GM12878 (cell line): ENCODE results near the gene AFAP1. TPM values are rescaled to one million over a fixed set of nuclear protein-coding genes. Genes with fewer than 3 reads are reported as not detected.

Experiments
- ATAC-seq: fragments of 200-7000 bp; cut with Tn5 transposase; 3 replicates; pipeline ENCODE4 v1.9.1; 2020; ENCODE audit warnings: mild to moderate bottlenecking, moderate library complexity
- BruUV-seq: library from RNA; stranded (reverse); fragments of 400-500 nt; replicated peaks from 2 replicates; lab custom pipeline; 2021; lab: Mats Ljungman, UMichigan
- CTCF ChIA-PET: fragments of 300-600 bp; sonication (Branson Sonifier 250); formaldehyde crosslinking; extraction: SDS; loops from one replicate; lab custom pipeline; 2021; ENCODE audit warnings: inconsistent platforms; lab: Yijun Ruan, JAX
- POLR2A ChIA-PET: fragments of 350-600 bp; formaldehyde crosslinking; extraction: SDS; loops from one replicate; lab custom pipeline; 2021; ENCODE audit warnings: inconsistent platforms; lab: Charles Lee
- RAD21 ChIA-PET: fragments of 300-600 bp; sonication (Branson Sonifier 250); formaldehyde crosslinking; loops from one replicate; lab custom pipeline; 2023; ENCODE audit warnings: antibody characterized with exemption; ENCODE audit not compliant: unreplicated experiment; lab: Charles Lee
- SMC1A ChIA-PET: fragments of 300-600 bp; sonication (Branson Sonifier 250); formaldehyde crosslinking; loops from one replicate; lab custom pipeline; 2023; ENCODE audit not compliant: unreplicated experiment, uncharacterized antibody; lab: Charles Lee
- DNase-seq: peaks from one replicate; pipeline ENCODE4 v3.0.0-alpha.2; 2011; ENCODE audit warnings: low read depth, low spot score
- FAIRE-seq: peaks from 3 replicates; lab custom pipeline; 2011; peaks lifted over from hg19 to GRCh38; lab: Jason Lieb, UNC
- H2AFZ ChIP-seq: 2 replicates; pipeline ENCODE4 v1.6.0; 2011; ENCODE audit warnings: low read depth, low read length, control low read depth; ENCODE audit not compliant: control insufficient read depth
- H3K27ac ChIP-seq: 2 replicates; pipeline ENCODE4 v1.5.1; 2011; ENCODE audit warnings: control low read depth; ENCODE audit not compliant: control insufficient read depth, insufficient read depth
- H3K27me3 ChIP-seq, 2 experiments: replicated peaks in 1 of 2; 2 replicates each; pipeline versions ENCODE4 v1.6.0 to v1.6.1; 2011; ENCODE audit warnings: low read length in 1 of 2; ENCODE audit not compliant: control insufficient read depth in 2 of 2, insufficient read depth in 2 of 2
- H3K36me3 ChIP-seq, 2 experiments: 2 replicates each; pipeline ENCODE4 v1.5.1; 2011; ENCODE audit warnings: low read length in 1 of 2; ENCODE audit not compliant: control insufficient read depth in 2 of 2, insufficient read depth in 2 of 2
- H3K4me1 ChIP-seq: 2 replicates; pipeline ENCODE4 v1.6.1; 2011; ENCODE audit warnings: mild to moderate bottlenecking, low read length, moderate library complexity, mixed read lengths; ENCODE audit not compliant: control insufficient read depth, insufficient read depth
- H3K4me2 ChIP-seq: 2 replicates; pipeline ENCODE4 v1.6.0; 2011; ENCODE audit warnings: control low read depth; ENCODE audit not compliant: control insufficient read depth, insufficient read depth
- H3K4me3 ChIP-seq: fragments of 200-600 bp; sonication (generic); 2 replicates; pipeline ENCODE4 v1.5.1; 2016
- H3K79me2 ChIP-seq: 2 replicates; pipeline ENCODE4 v1.6.0; 2011; ENCODE audit warnings: low read length; ENCODE audit not compliant: control insufficient read depth, insufficient read depth
- H3K9ac ChIP-seq: 2 replicates; pipeline ENCODE4 v1.8.0; 2011; ENCODE audit warnings: low read length, control low read depth, mixed read lengths; ENCODE audit not compliant: control insufficient read depth, insufficient read depth
- H3K9me3 ChIP-seq: replicated peaks from 3 replicates; pipeline ENCODE4 v1.5.1; 2011; ENCODE audit warnings: mild to moderate bottlenecking, low read length; ENCODE audit not compliant: control insufficient read depth, insufficient read depth
- H4K20me1 ChIP-seq: 2 replicates; pipeline ENCODE4 v1.6.0; 2011; ENCODE audit not compliant: control insufficient read depth, insufficient read depth
- CREM ChIP-seq: IDR thresholded peaks from 2 replicates; pipeline ENCODE4 v1.6.1; 2014; ENCODE audit warnings: antibody characterized with exemption, low read depth
- DPF2 ChIP-seq: fragments of 450-650 bp; IDR thresholded peaks from 2 replicates; pipeline ENCODE4 v1.6.1; 2017; ENCODE audit warnings: mild to moderate bottlenecking
- ESRRA ChIP-seq: IDR thresholded peaks from 2 replicates; pipeline ENCODE4 v1.6.1; 2012; ENCODE audit warnings: mild to moderate bottlenecking, low read length, improper control_type of control experiment
- FOS ChIP-seq: IDR thresholded peaks from 3 replicates; pipeline ENCODE4 v1.6.1; 2011; ENCODE audit warnings: borderline replicate concordance; ENCODE audit not compliant: insufficient read length; ENCODE audit errors: extremely low read depth
- JUND ChIP-seq: IDR thresholded peaks from 2 replicates; pipeline ENCODE4 v1.6.1; 2012; ENCODE audit warnings: low read depth, mild to moderate bottlenecking, low read length, improper control_type of control experiment, moderate library complexity
- MEF2B ChIP-seq: fragments of 450-650 bp; IDR thresholded peaks from 2 replicates; pipeline ENCODE4 v1.6.1; 2018; ENCODE audit warnings: mild to moderate bottlenecking, moderate library complexity; ENCODE audit not compliant: partially characterized antibody, poor library complexity, severe bottlenecking
- NFXL1 ChIP-seq: fragments of 450-650 bp; IDR thresholded peaks from 2 replicates; pipeline ENCODE4 v1.6.1; 2017; ENCODE audit warnings: antibody characterized with exemption, mild to moderate bottlenecking, borderline replicate concordance
- PAX5 ChIP-seq: IDR thresholded peaks from 2 replicates; pipeline ENCODE4 v1.6.1; 2011; ENCODE audit warnings: low read depth, low read length, borderline replicate concordance
- POLR2AphosphoS2 ChIP-seq: IDR thresholded peaks from 2 replicates; pipeline ENCODE4 v1.6.1; 2011; ENCODE audit warnings: low read depth, mild to moderate bottlenecking, low read length, improper control_type of control experiment, moderate library complexity
- RELA ChIP-seq: fragments of 450-650 bp; IDR thresholded peaks from 2 replicates; pipeline ENCODE4 v1.8.0; 2014; ENCODE audit warnings: borderline replicate concordance; ENCODE audit not compliant: partially characterized antibody
- SIN3A ChIP-seq: IDR thresholded peaks from 2 replicates; pipeline ENCODE4 v1.6.1; 2012; ENCODE audit warnings: low read depth, low read length, improper control_type of control experiment
- SMARCA5 ChIP-seq: fragments of 450-650 bp; IDR thresholded peaks from 2 replicates; pipeline ENCODE4 v1.6.1; 2017; ENCODE audit warnings: mild to moderate bottlenecking
- YY1 ChIP-seq: IDR thresholded peaks from 2 replicates; pipeline ENCODE4 v1.6.1; 2011; ENCODE audit warnings: low read depth, mild to moderate bottlenecking, low read length
- ZNF207 ChIP-seq: fragments of 450-650 bp; IDR thresholded peaks from 2 replicates; pipeline ENCODE4 v1.6.1; 2014; ENCODE audit warnings: antibody characterized with exemption, mild to moderate bottlenecking, borderline replicate concordance
- WGBS: methylation state at CpG from one replicate; pipeline ENCODE4 v1.1.6; 2016; ENCODE audit warnings: low lambda C conversion rate; ENCODE audit not compliant: insufficient replicate concordance, insufficient coverage; ENCODE audit errors: missing lambda C conversion rate; 5-methylcytosine and 5-hydroxymethylcytosine counted together
- in situ Hi-C: fragments of 300-500 bp; cut with MboI; formaldehyde crosslinking; loops from 9 replicates; pipeline ENCODE4 v1.14.3; 2018; ENCODE audit warnings: mixed read lengths
- intact Hi-C: fragments of 100-400 bp; cut with micrococcal nuclease; formaldehyde crosslinking; loops from one replicate; pipeline ENCODE4 v1.14.2; 2022; ENCODE audit not compliant: unreplicated experiment
- polyA plus RNA-seq, 11 experiments: library from polyadenylated mRNA; depleted of rRNA in 4 of 11; unstranded in 6 of 11; stranded (reverse) in 5 of 11; fragments of >200 nt; fragmentation: Nextera tagmentation in 4 of 11; fragmentation: Illumina TruSeq in 1 of 11; extraction: Ambion mirVana in 4 of 11; extraction: Trizol in 1 of 11; gene quantifications; 1 replicate in 1 of 11; 2 replicates in 10 of 11; pipeline versions ENCODE4 v1.2.1 to v1.2.3, GENCODE V29; 2011 to 2016; ENCODE audit warnings: inconsistent platforms in 2 of 11, missing spikeins in 2 of 11, low read depth in 1 of 11
- total RNA-seq, 4 experiments: library from RNA; depleted of rRNA in 3 of 4; stranded (reverse); fragments of >200 nt in 3 of 4; fragmentation: Illumina TruSeq in 1 of 4; extraction: Trizol in 1 of 4; gene quantifications; 2 replicates each; pipeline versions ENCODE4 v1.2.1 to v1.2.3, GENCODE V29; 2013 to 2021
- TF ChIP-seq, protein P1 (sequence below): fragments of 450-650 bp; IDR thresholded peaks from 2 replicates; pipeline ENCODE4 v1.6.1; 2017; ENCODE audit warnings: mild to moderate bottlenecking, moderate library complexity
- TF ChIP-seq, protein P2 (sequence below): fragments of 450-650 bp; formaldehyde crosslinking; IDR thresholded peaks from 2 replicates; pipeline ENCODE4 v1.4.0; 2020; ENCODE audit warnings: mild to moderate bottlenecking, moderate library complexity

AFAP1 gene
- total and polyA plus RNA-seq, 10 of the 15 experiments (the other 5 are each of a cell fraction or from before 2014, with no cell fraction given): 0.02 to 0.23 (median 0.09) TPM; not detected in 1

DNA sequence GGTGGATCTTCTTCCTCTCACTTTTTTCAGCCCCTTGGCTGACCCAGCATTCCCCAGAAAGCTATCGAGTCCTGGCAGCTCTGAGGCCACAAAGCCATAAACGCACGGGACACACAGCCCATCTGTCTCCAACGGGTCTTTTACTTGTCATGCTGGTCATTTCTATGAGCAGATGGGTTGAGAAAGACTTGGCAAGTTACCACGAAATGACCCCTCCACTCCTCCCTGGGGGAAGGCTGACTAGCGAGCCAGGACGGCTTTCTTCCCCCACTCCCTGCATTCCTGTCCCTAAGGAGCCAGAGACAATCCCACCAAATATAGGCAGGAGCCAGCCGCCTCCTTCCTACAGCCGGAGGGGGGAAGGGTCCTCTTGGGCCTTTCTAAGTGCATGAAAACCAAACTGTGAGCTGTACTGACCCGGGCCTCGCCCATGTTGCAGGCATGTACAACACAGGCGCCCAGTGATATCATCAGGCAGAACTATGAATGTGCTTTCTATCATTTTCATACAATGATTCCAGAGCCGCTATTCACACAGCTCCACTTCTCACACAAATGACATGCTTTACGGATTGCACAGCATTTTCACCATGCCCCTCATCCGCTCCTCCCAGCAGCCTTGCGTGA lies 28.6 kb downstream of the AFAP1 start (continued):
- TF ChIP-seq, protein P1, sequence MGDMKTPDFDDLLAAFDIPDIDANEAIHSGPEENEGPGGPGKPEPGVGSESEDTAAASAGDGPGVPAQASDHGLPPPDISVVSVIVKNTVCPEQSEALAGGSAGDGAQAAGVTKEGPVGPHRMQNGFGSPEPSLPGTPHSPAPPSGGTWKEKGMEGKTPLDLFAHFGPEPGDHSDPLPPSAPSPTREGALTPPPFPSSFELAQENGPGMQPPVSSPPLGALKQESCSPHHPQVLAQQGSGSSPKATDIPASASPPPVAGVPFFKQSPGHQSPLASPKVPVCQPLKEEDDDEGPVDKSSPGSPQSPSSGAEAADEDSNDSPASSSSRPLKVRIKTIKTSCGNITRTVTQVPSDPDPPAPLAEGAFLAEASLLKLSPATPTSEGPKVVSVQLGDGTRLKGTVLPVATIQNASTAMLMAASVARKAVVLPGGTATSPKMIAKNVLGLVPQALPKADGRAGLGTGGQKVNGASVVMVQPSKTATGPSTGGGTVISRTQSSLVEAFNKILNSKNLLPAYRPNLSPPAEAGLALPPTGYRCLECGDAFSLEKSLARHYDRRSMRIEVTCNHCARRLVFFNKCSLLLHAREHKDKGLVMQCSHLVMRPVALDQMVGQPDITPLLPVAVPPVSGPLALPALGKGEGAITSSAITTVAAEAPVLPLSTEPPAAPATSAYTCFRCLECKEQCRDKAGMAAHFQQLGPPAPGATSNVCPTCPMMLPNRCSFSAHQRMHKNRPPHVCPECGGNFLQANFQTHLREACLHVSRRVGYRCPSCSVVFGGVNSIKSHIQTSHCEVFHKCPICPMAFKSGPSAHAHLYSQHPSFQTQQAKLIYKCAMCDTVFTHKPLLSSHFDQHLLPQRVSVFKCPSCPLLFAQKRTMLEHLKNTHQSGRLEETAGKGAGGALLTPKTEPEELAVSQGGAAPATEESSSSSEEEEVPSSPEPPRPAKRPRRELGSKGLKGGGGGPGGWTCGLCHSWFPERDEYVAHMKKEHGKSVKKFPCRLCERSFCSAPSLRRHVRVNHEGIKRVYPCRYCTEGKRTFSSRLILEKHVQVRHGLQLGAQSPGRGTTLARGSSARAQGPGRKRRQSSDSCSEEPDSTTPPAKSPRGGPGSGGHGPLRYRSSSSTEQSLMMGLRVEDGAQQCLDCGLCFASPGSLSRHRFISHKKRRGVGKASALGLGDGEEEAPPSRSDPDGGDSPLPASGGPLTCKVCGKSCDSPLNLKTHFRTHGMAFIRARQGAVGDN: no peak
- TF ChIP-seq CREM (no peak), RELA (no peak), JUND (no peak), ZNF207 (no peak), YY1 (no peak)

DNA sequence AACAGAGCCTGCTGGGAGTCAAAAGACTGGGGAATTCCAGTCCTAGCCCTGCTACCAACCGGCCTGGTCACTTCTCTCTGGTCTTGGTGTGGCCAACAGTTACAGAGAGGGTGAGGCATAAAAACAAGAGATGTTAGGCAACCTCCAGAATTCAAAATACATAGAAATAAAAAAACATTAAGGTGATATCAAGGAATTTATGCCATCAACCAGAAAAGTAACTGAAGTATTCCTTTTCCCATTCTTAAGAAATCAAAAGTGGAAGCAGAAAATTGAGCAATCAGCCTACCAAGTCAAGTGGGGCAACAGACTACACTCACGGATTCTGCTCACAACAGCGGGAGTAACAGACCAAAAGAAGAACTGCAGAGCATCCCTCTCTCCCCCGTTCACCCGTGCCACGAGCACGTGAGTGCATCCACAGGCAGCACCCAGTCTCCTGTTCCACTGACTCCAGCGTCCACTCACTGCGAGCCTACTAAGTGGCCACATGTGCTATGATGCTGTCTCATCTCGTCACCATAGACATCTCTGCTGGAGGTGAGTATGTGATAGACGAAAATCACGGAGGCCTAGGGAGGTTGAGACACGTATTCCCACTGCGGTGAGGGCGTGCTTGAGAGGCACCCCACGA lies 29.3 kb downstream of the AFAP1 start:
- no peak overlapping the region for H2AFZ ChIP-seq
- no TSS peak for BruUV-seq
- ChIA-PET POLR2A (no interaction called here), CTCF (no interaction called here), SMC1A (no interaction called here), RAD21 (no interaction called here)
- H3K9me3 ChIP-seq: no peaks in the 10 kb centered on the region; the same call in 2 of the 3 replicates
- H3K4me1 ChIP-seq: no peaks in the 10 kb centered on the region; the same call in 1 of the 2 replicates
- DNase-seq (no peak), FAIRE-seq (no peak), ATAC-seq (no peak)
- in situ Hi-C loops: no loop called here
- H3K27ac ChIP-seq: no peak overlapping the region
- H3K79me2 ChIP-seq: no peaks in the 10 kb centered on the region
- WGBS: 38% methylated on average over 16 of the region's 16 CpGs
- H3K4me2 ChIP-seq: no peak overlapping the region
- peaks cover 0 to 5% of the 10 kb centered on the region in 2 experiments; a peak in 2 of 4 replicates for H3K27me3 ChIP-seq
- no peak overlapping the region for H3K4me3 ChIP-seq
- H3K36me3 ChIP-seq: no peaks in the 10 kb centered on the region
- H3K9ac ChIP-seq: no peak overlapping the region
- intact Hi-C loops: no loop called here
- H4K20me1 ChIP-seq: no peaks in the 10 kb centered on the region
- TF ChIP-seq DPF2 (no peak), ESRRA (no peak), FOS (no peak), MEF2B (no peak), SMARCA5 (no peak), PAX5 (no peak), NFXL1 (no peak), SIN3A (no peak), POLR2AphosphoS2 (no peak)
- TF ChIP-seq, protein P2, sequence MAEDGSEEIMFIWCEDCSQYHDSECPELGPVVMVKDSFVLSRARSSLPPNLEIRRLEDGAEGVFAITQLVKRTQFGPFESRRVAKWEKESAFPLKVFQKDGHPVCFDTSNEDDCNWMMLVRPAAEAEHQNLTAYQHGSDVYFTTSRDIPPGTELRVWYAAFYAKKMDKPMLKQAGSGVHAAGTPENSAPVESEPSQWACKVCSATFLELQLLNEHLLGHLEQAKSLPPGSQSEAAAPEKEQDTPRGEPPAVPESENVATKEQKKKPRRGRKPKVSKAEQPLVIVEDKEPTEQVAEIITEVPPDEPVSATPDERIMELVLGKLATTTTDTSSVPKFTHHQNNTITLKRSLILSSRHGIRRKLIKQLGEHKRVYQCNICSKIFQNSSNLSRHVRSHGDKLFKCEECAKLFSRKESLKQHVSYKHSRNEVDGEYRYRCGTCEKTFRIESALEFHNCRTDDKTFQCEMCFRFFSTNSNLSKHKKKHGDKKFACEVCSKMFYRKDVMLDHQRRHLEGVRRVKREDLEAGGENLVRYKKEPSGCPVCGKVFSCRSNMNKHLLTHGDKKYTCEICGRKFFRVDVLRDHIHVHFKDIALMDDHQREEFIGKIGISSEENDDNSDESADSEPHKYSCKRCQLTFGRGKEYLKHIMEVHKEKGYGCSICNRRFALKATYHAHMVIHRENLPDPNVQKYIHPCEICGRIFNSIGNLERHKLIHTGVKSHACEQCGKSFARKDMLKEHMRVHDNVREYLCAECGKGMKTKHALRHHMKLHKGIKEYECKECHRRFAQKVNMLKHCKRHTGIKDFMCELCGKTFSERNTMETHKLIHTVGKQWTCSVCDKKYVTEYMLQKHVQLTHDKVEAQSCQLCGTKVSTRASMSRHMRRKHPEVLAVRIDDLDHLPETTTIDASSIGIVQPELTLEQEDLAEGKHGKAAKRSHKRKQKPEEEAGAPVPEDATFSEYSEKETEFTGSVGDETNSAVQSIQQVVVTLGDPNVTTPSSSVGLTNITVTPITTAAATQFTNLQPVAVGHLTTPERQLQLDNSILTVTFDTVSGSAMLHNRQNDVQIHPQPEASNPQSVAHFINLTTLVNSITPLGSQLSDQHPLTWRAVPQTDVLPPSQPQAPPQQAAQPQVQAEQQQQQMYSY: no peak
